Fibroblast of lung (primary cell): ENCODE measurements around the gene ZNF133.

Experiments
- CTCF ChIP-seq, 2 donors: IDR thresholded peaks in 1 of 2; conservative IDR thresholded peaks in 1 of 2; 1 replicate in 1 of 2; 2 replicates in 1 of 2; pipeline ENCODE4 v1.5.1; 2011 to 2012; ENCODE audit warnings: low read length in 2 of 2, control low read depth in 1 of 2, inconsistent platforms in 1 of 2, low read depth in 1 of 2, mild to moderate bottlenecking in 1 of 2
- EZH2 ChIP-seq: IDR thresholded peaks from 2 replicates; pipeline ENCODE4 v1.5.1; 2012; ENCODE audit warnings: low read length, control low read depth, mild to moderate bottlenecking; ENCODE audit errors: missing control alignments

DNA sequence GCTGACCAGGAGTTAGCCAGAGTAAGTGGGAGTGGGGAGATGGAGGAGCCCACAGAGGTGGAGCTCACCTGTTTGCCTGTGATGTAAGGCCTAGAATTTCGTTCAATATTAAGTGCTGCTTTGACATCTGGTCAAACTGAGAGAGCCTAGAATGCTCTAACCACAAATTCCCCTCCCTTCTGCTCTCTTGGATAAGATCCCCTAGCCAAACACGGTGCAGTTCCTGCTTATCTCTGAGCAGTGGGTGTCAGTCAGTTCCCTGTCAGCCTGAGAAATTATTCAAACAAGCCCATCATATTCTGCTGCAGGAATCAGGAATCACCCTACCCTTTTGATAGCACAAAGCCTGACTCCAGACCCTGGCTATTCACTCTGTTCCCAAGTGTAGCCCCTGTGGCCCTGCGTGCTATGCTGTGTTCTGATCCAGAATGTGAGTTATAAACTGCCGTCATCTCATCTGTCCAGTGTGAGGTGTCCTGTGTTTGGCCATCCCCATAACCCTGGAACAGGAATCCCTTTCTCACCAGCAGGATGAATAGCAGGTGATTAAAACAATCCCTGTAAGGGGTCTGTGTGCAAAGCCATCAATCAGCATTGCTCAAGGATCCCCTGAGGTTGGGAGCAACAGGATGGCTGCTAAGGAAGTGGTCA, 31.8 kb upstream of the ZNF133 start:
- no peak for TF ChIP-seq CTCF (conservative IDR thresholded peaks at IDR 0.05 in 1 of 2, IDR thresholded peaks at IDR 0.05 in 1 of 2; ENCODE audit: low read depth in 1 of 2, low read length in 2 of 2)
- no peak for TF ChIP-seq EZH2
